GM18505 (cell line): ENCODE results near the gene RBP3.

ENCODE experiments used
- ATAC-seq: cut with Tn5 transposase; IDR thresholded peaks from one replicate; pipeline ENCODE4 v1.9.1; 2021; ENCODE audit not compliant: unreplicated experiment
- POLR2A ChIP-seq: IDR thresholded peaks from 4 replicates; pipeline ENCODE4 v1.6.1; 2011; ENCODE audit warnings: borderline replicate concordance; ENCODE audit not compliant: insufficient read depth, insufficient read length; ENCODE audit errors: extremely low read depth

RBP3 gene

GRCh38 chr10:47364911-47365310 is 16.7 kb downstream of the RBP3 start:
- TF ChIP-seq POLR2A, result no peak
- ATAC-seq, result no peak

GRCh38 chr10:47365431-47366180 is 17.4 kb downstream of the RBP3 start:
- no peak for TF ChIP-seq POLR2A
- no peak for ATAC-seq

GRCh38 chr10:47366181-47366631 is 18.0 kb downstream of the RBP3 start:
- no peak for TF ChIP-seq POLR2A
- no peak for ATAC-seq

- no peak for ATAC-seq
- no peak for TF ChIP-seq POLR2A
Measured at GRCh38 chr10:47366731-47367460, 18.7 kb downstream of the RBP3 start.

GRCh38 chr10:47367646-47368045 is 19.5 kb downstream of the RBP3 start:
- TF ChIP-seq POLR2A, result no peak
- ATAC-seq, result no peak

GRCh38 chr10:47368431-47369180 is 20.4 kb downstream of the RBP3 start:
- no peak for ATAC-seq
- no peak for TF ChIP-seq POLR2A

GRCh38 chr10:47369251-47369894 is 21.2 kb downstream of the RBP3 start:
- no peak for ATAC-seq
- TF ChIP-seq POLR2A, result no peak

GRCh38 chr10:47370015-47370767 is 22.0 kb downstream of the RBP3 start:
- TF ChIP-seq POLR2A, result no peak
- no peak for ATAC-seq

GRCh38 chr10:47370878-47371277 is 22.7 kb downstream of the RBP3 start:
- TF ChIP-seq POLR2A, result no peak
- ATAC-seq, result no peak

- TF ChIP-seq POLR2A, result no peak
- no peak for ATAC-seq
Measured at GRCh38 chr10:47371629-47372485, 23.7 kb downstream of the RBP3 start.

- ATAC-seq, result no peak
- no peak for TF ChIP-seq POLR2A
Measured at GRCh38 chr10:47372726-47373125, 24.6 kb downstream of the RBP3 start.
